Vagina (tissue), 2 donors: Measurements from ENCODE around the gene DDR2. TPM values are rescaled to one million over a fixed set of nuclear protein-coding genes. Genes with fewer than 3 reads are reported as not detected.
"Not testable (repeated sequence)": the region's sequence is repeated elsewhere in the genome, so short reads cannot be mapped to it uniquely, and the experiment has no call there.

Experiments used
- DNase-seq, 2 donors: peaks; one replicate each; pipeline ENCODE4 v3.0.0-alpha.2; 2017; ENCODE audit errors: extremely low spot score in 2 of 2
- H3K27ac ChIP-seq: fragments of 200-600 bp; sonication (generic); one replicate; pipeline ENCODE4 v1.5.1; 2019
- H3K27me3 ChIP-seq: fragments of 200-600 bp; sonication (generic); one replicate; pipeline ENCODE4 v1.5.1; 2019
- H3K36me3 ChIP-seq, 2 donors: fragments of 200-600 bp; sonication (generic); one replicate each; pipeline ENCODE4 v1.5.1; 2017 to 2019
- H3K4me1 ChIP-seq: fragments of 200-600 bp; sonication (generic); one replicate; pipeline ENCODE4 v1.5.1; 2019
- H3K4me3 ChIP-seq, 2 donors: fragments of 200-600 bp; sonication (generic); 1 replicate in 1 of 2; 2 replicates in 1 of 2; pipeline ENCODE4 v1.5.1; 2016 to 2019
- H3K9me3 ChIP-seq: fragments of 200-600 bp; sonication (generic); one replicate; pipeline ENCODE4 v1.5.1; 2019
- POLR2A ChIP-seq, 2 donors: fragments of 450-650 bp; IDR thresholded peaks; one replicate each; pipeline ENCODE4 v1.6.1; 2017; ENCODE audit warnings: antibody characterized with exemption in 2 of 2, mild to moderate bottlenecking in 2 of 2, moderate library complexity in 2 of 2
- POLR2AphosphoS5 ChIP-seq, 2 donors: sonication (generic); formaldehyde crosslinking; IDR thresholded peaks; one replicate each; pipeline ENCODE4 v1.9.0; 2017; ENCODE audit warnings: antibody characterized with exemption in 2 of 2, mild to moderate bottlenecking in 2 of 2, low read depth in 1 of 2; ENCODE audit not compliant: insufficient read depth in 1 of 2
- intact Hi-C: fragments of 100-400 bp; cut with DNase I; formaldehyde crosslinking; loops from one replicate; pipeline ENCODE4 v1.15.1; 2023
- total RNA-seq: library from RNA; depleted of rRNA; stranded (reverse); fragments of >200 nt; gene quantifications from one replicate; pipeline ENCODE4 v1.2.3, GENCODE V29; 2016
- TF ChIP-seq, protein P1 (sequence below), 3 experiments: fragments of 450-650 bp in 2 of 3; fragments of 200-600 bp in 1 of 3; sonication (generic) in 1 of 3; IDR thresholded peaks; one replicate each; pipeline ENCODE4 v1.5.1; 2017 to 2019; ENCODE audit warnings: antibody characterized with exemption in 3 of 3, mild to moderate bottlenecking in 2 of 3, moderate library complexity in 2 of 3

Gene DDR2
- total RNA-seq, 1 donor from 2014 or later, result 153 TPM

DNA sequence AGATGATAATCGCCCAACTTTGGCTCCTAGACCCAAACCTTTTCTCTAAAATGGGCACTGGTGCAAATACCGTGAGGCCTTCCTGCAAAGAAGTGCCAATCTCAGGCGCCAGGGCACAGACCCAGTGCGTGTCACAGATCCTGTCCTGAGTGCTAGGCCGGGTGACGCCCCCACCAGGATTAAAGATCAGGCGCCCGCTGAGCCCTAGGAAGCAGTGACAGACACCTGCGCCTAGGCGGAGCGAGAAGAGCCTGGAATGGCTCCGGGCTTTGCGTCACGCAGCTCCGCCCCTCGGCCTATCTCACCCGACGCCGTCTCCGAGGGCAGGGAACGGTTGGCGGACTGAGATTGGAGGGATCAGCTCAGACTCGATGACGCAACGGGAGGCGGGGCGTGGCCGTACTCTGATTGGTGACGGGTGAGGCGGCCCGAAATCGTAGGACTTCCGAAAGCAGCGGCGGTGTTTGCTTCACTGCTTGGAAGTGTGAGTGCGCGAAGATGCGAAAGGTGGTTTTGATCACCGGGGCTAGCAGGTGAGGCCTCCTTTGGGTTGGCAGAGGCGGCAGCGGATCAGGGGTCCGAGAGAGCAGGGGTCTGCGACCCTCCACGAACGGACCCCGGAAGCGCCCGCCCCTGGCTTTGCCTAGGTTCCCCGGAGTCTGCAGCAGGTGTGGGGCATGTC, 158.2 kb downstream of the DDR2 start, which contains the start of gene HSD17B7:
Gene HSD17B7, plus strand, starts transcription at position 400 of the 682 bp plus-strand sequence. Its CDS starts 99 bp downstream, at position 499.
- H3K9me3 ChIP-seq, H3K27me3 ChIP-seq, H3K4me1 ChIP-seq, intact Hi-C loops, DNase-seq, H3K36me3 ChIP-seq: not testable (repeated sequence)
- TF ChIP-seq, protein P1, sequence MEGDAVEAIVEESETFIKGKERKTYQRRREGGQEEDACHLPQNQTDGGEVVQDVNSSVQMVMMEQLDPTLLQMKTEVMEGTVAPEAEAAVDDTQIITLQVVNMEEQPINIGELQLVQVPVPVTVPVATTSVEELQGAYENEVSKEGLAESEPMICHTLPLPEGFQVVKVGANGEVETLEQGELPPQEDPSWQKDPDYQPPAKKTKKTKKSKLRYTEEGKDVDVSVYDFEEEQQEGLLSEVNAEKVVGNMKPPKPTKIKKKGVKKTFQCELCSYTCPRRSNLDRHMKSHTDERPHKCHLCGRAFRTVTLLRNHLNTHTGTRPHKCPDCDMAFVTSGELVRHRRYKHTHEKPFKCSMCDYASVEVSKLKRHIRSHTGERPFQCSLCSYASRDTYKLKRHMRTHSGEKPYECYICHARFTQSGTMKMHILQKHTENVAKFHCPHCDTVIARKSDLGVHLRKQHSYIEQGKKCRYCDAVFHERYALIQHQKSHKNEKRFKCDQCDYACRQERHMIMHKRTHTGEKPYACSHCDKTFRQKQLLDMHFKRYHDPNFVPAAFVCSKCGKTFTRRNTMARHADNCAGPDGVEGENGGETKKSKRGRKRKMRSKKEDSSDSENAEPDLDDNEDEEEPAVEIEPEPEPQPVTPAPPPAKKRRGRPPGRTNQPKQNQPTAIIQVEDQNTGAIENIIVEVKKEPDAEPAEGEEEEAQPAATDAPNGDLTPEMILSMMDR (IDR thresholded peaks at IDR 0.05), result peak in 1 of 3 experiments; percentile 13
- TF ChIP-seq POLR2AphosphoS5 (IDR thresholded peaks at IDR 0.05; ENCODE audit: insufficient read depth in 1 of 2, low read depth in 1 of 2) (peak; percentile 77 to 84), POLR2A (IDR thresholded peaks at IDR 0.05) (peak in 1 of 2 donors; percentile 31)
- H3K4me3 ChIP-seq, result peak within 1 kb of the TSS; percentile 43 to 47
- H3K27ac ChIP-seq, result peak within 1 kb of the TSS; percentile 97

DNA sequence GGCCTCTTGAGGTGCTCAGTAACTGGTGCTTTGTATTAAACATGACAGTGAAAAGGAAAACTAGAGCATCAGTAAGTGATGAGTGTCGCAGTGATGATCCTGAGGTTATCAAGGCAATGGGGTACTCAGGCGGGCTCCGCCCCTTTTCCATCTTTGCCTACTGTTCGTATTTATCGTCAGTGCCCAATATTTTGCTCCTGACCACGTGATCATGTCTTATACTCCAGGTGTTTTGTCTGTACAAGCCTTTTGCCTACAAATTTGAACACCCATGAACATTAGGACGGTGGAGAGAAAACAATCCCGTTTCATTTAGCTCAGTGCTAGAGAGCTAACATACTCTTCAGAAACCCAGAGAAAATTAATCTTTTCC, 158.7 kb downstream of the DDR2 start:
- intact Hi-C loops, H3K4me1 ChIP-seq, DNase-seq, H3K36me3 ChIP-seq, H3K9me3 ChIP-seq, H3K27me3 ChIP-seq: not testable (repeated sequence)
- peak overlapping the region; percentile 43 to 47 for H3K4me3 ChIP-seq
- peak overlapping the region; percentile 97 for H3K27ac ChIP-seq

DNA sequence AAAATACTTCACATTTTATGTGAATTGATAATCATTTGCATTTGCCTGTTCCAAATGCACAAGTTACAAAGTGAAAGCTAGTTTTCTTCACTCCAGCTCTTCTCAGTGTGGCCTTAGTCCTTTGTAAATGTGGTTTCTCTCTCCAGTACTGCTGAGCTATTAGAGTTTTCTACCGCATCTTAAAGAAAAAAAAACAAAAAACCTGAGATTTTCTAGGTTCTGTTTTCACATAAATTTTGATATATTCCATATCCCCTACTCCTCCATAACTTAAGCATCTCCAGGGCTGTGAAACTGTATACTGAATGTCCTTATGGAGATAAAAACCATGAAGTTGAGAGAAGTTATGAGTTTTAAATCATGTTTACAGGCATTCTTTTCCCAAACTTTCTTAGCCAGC, 162.0 kb downstream of the DDR2 start:
- DNase-seq, H3K9me3 ChIP-seq, intact Hi-C loops: not testable (repeated sequence)

DNA sequence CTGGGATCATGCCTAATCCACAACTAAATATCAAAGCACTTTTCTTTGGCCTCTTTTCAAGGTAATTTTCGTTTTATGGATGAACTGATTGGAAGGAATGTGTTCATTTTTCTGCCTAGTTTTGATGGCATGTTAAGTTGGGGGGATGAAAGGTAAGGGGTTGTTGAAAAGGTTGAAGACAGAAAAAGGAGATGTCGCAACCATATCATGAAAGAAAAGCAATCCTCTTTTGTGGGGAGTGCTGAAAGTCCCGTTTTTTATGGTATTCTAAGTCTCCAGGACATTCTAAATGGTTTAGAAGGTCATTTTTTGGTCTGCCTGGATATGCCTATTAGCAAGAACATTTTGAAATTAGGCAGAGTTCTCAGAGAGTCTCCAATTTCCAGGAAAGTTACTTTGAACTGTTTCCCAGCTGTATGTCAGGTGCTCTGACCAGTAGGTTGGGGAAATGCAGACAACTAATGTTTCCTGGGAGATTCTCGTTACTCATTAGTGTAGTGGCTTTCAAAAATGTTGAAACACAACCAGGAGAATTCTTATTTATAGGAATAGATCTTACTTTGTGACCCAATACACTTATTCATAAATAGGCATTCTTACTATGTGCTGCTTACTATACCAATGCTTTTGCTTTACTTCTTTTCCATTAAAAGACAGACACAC, 164.5 kb downstream of the DDR2 start:
- DNase-seq, H3K4me1 ChIP-seq, H3K4me3 ChIP-seq, H3K27me3 ChIP-seq, H3K9me3 ChIP-seq, H3K27ac ChIP-seq, intact Hi-C loops, H3K36me3 ChIP-seq: not testable (repeated sequence)

More for the DNA sequence above, 162.0 kb downstream of the DDR2 start:
- not testable (repeated sequence) for H3K36me3 ChIP-seq, H3K4me1 ChIP-seq, H3K27ac ChIP-seq, H3K4me3 ChIP-seq, H3K27me3 ChIP-seq

DNA sequence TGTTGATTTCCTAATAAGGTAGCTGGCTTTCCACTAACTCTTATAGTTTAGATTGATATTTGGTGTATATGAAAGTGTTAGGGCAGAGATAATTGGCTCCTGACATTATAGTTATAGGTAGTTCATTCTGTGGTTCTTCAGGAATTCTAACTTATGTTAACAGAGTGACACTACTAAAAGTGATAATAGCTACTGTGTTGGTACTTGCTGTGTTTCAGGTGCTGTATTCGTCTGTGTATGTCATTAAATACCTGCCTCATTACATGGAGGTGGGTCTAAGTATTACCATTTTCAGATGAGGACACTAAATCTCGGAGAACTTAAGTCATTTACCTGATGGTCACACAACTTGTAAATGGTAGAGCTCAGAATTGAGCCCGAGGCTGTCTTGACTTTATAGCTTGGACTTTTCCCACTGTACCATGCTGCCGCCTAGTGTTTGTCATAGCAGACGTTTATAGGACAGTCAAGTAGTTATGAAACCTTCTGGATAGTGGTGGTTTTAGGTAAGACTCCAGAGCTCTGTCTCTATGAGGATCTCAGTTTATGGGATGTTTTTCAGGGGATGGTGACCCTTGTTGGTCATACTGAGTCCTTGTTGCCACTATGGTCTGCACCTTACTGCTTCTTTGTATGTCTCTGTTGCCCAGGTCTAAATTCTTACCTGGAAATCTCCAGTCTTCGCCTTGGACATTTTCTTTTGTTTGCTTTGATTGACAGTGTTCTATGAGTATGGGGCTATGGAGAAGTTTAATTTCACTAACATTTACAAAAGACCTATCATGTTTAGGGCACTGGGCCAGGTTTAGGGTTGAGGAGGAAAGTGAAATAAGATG, 167.9 kb downstream of the DDR2 start:
- H3K27me3 ChIP-seq, H3K4me3 ChIP-seq, H3K9me3 ChIP-seq, DNase-seq, H3K36me3 ChIP-seq, H3K27ac ChIP-seq, H3K4me1 ChIP-seq, intact Hi-C loops: not testable (repeated sequence)
- TF ChIP-seq, protein P1 (IDR thresholded peaks at IDR 0.05), result peak; percentile 13 to 33 (median 27)

DNA sequence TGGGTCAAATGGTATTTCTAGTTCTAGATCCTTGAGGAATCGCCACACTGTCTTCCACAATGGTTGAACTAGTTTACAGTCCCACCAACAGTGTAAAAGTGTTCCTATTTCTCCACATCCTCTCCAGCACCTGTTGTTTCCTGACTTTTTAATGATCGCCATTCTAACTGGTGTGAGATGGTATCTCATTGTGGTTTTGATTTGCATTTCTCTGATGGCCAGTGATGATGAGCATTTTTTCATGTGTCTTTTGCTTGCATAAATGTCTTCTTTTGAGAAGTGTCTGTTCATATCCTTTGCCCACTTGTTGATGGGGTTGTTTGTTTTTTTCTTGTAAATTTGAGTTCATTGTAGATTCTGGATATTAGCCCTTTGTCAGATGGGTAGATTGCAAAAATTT, 175.2 kb downstream of the DDR2 start:
- H3K36me3 ChIP-seq, result peaks cover 0 to 20% of the 10 kb centered on the region in 2 donors
- H3K27me3 ChIP-seq, H3K27ac ChIP-seq, H3K9me3 ChIP-seq, intact Hi-C loops, H3K4me3 ChIP-seq, DNase-seq, H3K4me1 ChIP-seq: not testable (repeated sequence)

DNA sequence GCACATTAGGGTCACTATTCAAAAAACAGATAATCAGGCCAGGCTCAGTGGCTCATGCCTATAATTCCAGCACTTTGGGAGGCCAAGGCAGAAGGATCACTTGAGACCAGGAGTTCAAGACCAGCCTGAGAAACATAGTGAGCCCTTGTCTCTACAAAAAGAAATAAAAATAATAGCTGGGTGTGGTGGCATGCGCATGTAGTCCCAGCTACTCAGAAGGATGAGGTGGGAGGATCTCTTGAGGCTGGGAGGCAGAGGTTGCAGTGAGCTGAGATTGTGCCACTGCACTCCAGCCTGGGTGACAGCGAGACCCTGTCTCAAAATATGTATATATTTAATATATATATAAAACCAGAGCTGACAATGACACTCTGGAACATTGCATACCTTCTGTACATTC, 180.1 kb downstream of the DDR2 start:
- H3K4me3 ChIP-seq, H3K36me3 ChIP-seq, H3K27ac ChIP-seq, H3K9me3 ChIP-seq, DNase-seq, H3K4me1 ChIP-seq, H3K27me3 ChIP-seq, intact Hi-C loops: not testable (repeated sequence)

DNA sequence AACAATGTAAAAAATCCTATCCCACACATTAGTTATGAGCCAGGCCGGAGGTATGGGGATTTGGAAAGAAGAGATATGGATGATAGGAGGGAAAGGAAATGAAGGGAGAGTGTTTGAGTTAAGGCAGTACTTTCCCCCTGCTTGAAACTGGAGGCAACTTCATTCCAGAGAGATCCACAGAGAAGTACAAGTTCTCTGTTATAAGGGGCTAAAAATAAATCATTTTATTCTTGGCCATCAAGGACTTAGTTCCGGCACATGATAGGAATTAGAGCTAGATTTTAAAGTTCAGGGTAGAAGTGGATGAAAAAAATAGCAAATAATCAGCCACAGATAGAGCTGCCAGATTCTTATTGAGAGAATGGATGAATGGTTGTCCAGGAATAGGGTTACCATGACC, 185.9 kb downstream of the DDR2 start:
- H3K4me1 ChIP-seq, H3K4me3 ChIP-seq, H3K36me3 ChIP-seq, intact Hi-C loops, H3K27me3 ChIP-seq, H3K27ac ChIP-seq, H3K9me3 ChIP-seq, DNase-seq: not testable (repeated sequence)

DNA sequence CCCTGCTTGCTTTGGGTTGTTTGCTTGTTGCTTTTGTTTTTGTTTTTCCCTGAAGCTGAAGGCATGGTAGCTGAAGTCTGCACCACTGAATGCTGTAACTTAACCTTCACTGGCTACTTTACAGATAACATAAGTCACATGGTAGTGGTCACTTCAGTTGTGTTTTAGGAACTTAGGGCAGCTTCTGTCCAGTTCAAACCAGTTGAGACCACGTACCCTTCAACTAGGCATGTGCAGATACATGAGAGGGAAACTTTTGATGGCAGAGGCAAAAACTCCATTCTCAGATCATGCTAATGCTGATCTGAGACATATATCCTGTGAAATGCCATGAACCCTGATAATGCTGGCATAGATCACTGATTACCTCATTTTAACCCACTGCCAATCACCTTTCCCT, 186.4 kb downstream of the DDR2 start:
- DNase-seq, H3K27ac ChIP-seq, H3K36me3 ChIP-seq, H3K4me3 ChIP-seq, H3K9me3 ChIP-seq, H3K27me3 ChIP-seq, H3K4me1 ChIP-seq, intact Hi-C loops: not testable (repeated sequence)
